NCI-H510A (cell line): ENCODE measurements around the gene SYTL1.

Experiments used
- DNase-seq: peaks from one replicate; lab custom pipeline; 2025; lab: John Stamatoyannopoulos, UW

SYTL1 gene

DNA sequence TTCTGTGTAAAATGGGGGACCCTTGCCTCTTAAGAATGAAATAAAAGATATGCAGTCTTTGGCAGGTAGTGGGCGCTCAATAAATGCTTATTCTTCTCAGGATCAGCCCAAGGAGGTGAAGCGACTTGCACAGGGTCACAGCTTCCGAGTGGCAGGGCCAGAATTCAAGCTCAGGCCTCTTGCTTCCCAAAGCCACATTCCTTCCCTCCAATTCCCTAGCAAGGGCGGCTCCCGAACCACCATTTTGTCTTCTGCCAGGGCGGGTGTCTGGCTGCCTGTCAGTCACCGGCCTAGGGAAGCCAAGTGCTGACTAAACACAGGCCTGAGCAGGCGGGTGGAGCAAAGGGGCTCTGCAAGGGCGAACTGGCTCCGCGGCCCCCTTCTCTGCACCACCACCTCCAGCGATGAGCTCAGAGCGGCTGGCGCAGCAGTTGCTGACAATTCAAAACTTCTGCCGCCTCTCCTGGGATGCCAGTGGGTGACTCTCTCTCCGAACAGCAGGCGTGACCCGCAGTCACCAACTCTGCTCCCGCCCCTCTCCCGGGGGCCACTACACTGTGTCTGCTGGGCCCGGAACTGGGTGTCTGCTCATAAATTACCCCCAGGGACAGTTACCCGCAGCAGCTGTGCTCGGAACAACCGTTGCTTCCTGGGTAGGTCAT, 61.4 kb downstream of the SYTL1 start:
- DNase-seq, result no peak
